Keratinocyte (primary cell): ENCODE results near the gene UPF3A. TPM values are rescaled to one million over a fixed set of nuclear protein-coding genes. Genes with fewer than 3 reads are reported as not detected.

Source experiments
- DNase-seq: peaks from one replicate; pipeline ENCODE4 v3.0.0-alpha.2; 2011; ENCODE audit warnings: low read depth, missing footprints, low spot score
- FAIRE-seq: peaks from 2 replicates; lab custom pipeline; 2011; peaks lifted over from hg19 to GRCh38; lab: Jason Lieb, UNC
- H2AFZ ChIP-seq: 2 replicates; pipeline ENCODE4 v1.6.0; 2012; ENCODE audit warnings: low read length, control low read depth, inconsistent platforms; ENCODE audit not compliant: control insufficient read depth
- H3K27ac ChIP-seq: 2 replicates; pipeline ENCODE4 v1.5.1; 2011; ENCODE audit warnings: low read length; ENCODE audit not compliant: control insufficient read depth, insufficient read depth
- H3K27me3 ChIP-seq: 3 replicates; pipeline ENCODE4 v1.6.0; 2011; ENCODE audit warnings: low read length; ENCODE audit not compliant: control insufficient read depth, insufficient read depth; ENCODE audit errors: extremely low read depth
- H3K36me3 ChIP-seq, 2 experiments: 2 replicates in 1 of 2; 3 replicates in 1 of 2; pipeline ENCODE4 v1.5.1; 2011; ENCODE audit warnings: low read length in 2 of 2, mild to moderate bottlenecking in 1 of 2; ENCODE audit not compliant: control insufficient read depth in 2 of 2, insufficient read depth in 2 of 2; ENCODE audit errors: extremely low read depth in 1 of 2
- H3K4me1 ChIP-seq: 3 replicates; pipeline ENCODE4 v1.5.1; 2011; ENCODE audit warnings: low read length; ENCODE audit not compliant: control insufficient read depth, insufficient read depth; ENCODE audit errors: extremely low read depth
- H3K4me2 ChIP-seq: 3 replicates; pipeline ENCODE4 v1.6.0; 2011; ENCODE audit warnings: low read depth, low read length; ENCODE audit not compliant: control insufficient read depth, insufficient read depth; ENCODE audit errors: extremely low read depth
- H3K4me3 ChIP-seq, 3 experiments: fragments of 200-600 bp in 1 of 3; sonication (generic) in 1 of 3; 2 replicates in 2 of 3; 3 replicates in 1 of 3; pipeline ENCODE4 v1.5.1; 2011 to 2016; ENCODE audit warnings: low read length in 3 of 3, mild to moderate bottlenecking in 3 of 3, control low read depth in 2 of 3, inconsistent platforms in 1 of 3, low read depth in 1 of 3, mixed read lengths in 1 of 3, mixed run types in 1 of 3, moderate library complexity in 1 of 3; ENCODE audit not compliant: control insufficient read depth in 2 of 3, insufficient read depth in 2 of 3; ENCODE audit errors: extremely low read depth in 1 of 3
- H3K79me2 ChIP-seq: 2 replicates; pipeline ENCODE4 v1.6.0; 2012; ENCODE audit warnings: low read length; ENCODE audit not compliant: control insufficient read depth, insufficient read depth
- H3K9ac ChIP-seq: 3 replicates; pipeline ENCODE4 v1.6.0; 2011; ENCODE audit warnings: low read length; ENCODE audit not compliant: control insufficient read depth, insufficient read depth; ENCODE audit errors: extremely low read depth
- H3K9me1 ChIP-seq: 3 replicates; pipeline ENCODE4 v1.6.0; 2011; ENCODE audit warnings: low read length; ENCODE audit not compliant: control insufficient read depth, insufficient read depth; ENCODE audit errors: extremely low read depth
- H3K9me3 ChIP-seq: 2 replicates; pipeline ENCODE4 v1.5.1; 2012; ENCODE audit warnings: low read depth, low read length; ENCODE audit not compliant: control insufficient read depth
- H4K20me1 ChIP-seq: 3 replicates; pipeline ENCODE4 v1.6.0; 2011; ENCODE audit warnings: low read length; ENCODE audit not compliant: control insufficient read depth, insufficient read depth; ENCODE audit errors: extremely low read depth
- CTCF ChIP-seq, 3 experiments: IDR thresholded peaks in 1 of 3; conservative IDR thresholded peaks in 1 of 3; optimal IDR thresholded peaks in 1 of 3; 2 replicates in 2 of 3; 3 replicates in 1 of 3; pipeline versions ENCODE3 to v1.5.1; 2011; ENCODE audit warnings: low read length in 3 of 3, mild to moderate bottlenecking in 3 of 3, moderate library complexity in 2 of 3, control low read depth in 1 of 3, inconsistent platforms in 1 of 3; ENCODE audit not compliant: insufficient read depth in 2 of 3; ENCODE audit errors: extremely low read depth in 1 of 3
- EZH2 ChIP-seq: IDR thresholded peaks from one replicate; pipeline ENCODE4 v1.6.1; 2012; ENCODE audit warnings: inconsistent platforms, mild to moderate bottlenecking, low read length, moderate library complexity
- dilution Hi-C: fragments of 300-500 bp; cut with MboI; formaldehyde crosslinking; loops from one replicate; pipeline ENCODE4 v1.7.0; 2020; ENCODE audit warnings: low sequenced_read_pairs; ENCODE audit not compliant: extremely low pct_ligation_motif_present
- polyA plus RNA-seq, 5 experiments: library from polyadenylated mRNA; depleted of rRNA in 3 of 5; stranded (reverse) in 3 of 5; stranded (forward) in 1 of 5; unstranded in 1 of 5; fragments of >200 nt; gene quantifications; 1 replicate in 1 of 5; 2 replicates in 3 of 5; 3 replicates in 1 of 5; pipeline versions ENCODE4 v1.2.1 to v1.2.3, GENCODE V29; 2011 to 2012; ENCODE audit warnings: missing spikeins in 2 of 5, low read depth in 1 of 5, low replicate concordance in 1 of 5

Gene UPF3A
- polyA plus RNA-seq, 1 donor (not counting 4 experiments of a cell fraction or from before 2014, with no cell fraction given): 60.8 TPM

GRCh38 chr13:114318624-114319023 is 37.2 kb downstream of the UPF3A start:
- H3K79me2 ChIP-seq: peaks cover 64% of the 10 kb centered on the region
- DNase-seq: no peak
- no peak overlapping the region for H3K9ac ChIP-seq
- peaks cover 6 to 20% of the 10 kb centered on the region in 2 experiments for H3K36me3 ChIP-seq
- TF ChIP-seq CTCF (optimal IDR thresholded peaks at IDR 0.05 in 1 of 3, IDR thresholded peaks at IDR 0.05 in 1 of 3, conservative IDR thresholded peaks at IDR 0.05 in 1 of 3; ENCODE audit: extremely low read depth in 1 of 3, insufficient read depth in 2 of 3, low read length in 3 of 3) (no peak), EZH2 (no peak)
- no peaks in the 10 kb centered on the region for H3K27me3 ChIP-seq
- no peak overlapping the region for H2AFZ ChIP-seq
- H3K4me2 ChIP-seq: no peak overlapping the region
- H3K4me3 ChIP-seq: no peak overlapping the region
- no peaks in the 10 kb centered on the region for H3K9me1 ChIP-seq
- no peaks in the 10 kb centered on the region for H3K9me3 ChIP-seq
- dilution Hi-C loops: no loop called here
- H3K27ac ChIP-seq: no peak overlapping the region
- H3K4me1 ChIP-seq: peaks cover 1% of the 10 kb centered on the region
- FAIRE-seq: no peak
- peaks cover 4% of the 10 kb centered on the region for H4K20me1 ChIP-seq

GRCh38 chr13:114319441-114319913 is 38.1 kb downstream of the UPF3A start:
- Histone ChIP-seq H3K27me3 (no peaks in the 10 kb centered on the region), H3K4me2 (no peak overlapping the region), H3K4me3 (no peak overlapping the region), H3K9me1 (no peaks in the 10 kb centered on the region), H3K79me2 (peaks cover 63% of the 10 kb centered on the region), H2AFZ (no peak overlapping the region), H3K36me3 (peaks cover 11 to 29% of the 10 kb centered on the region in 2 experiments), H3K9ac (no peak overlapping the region), H4K20me1 (peaks cover 4% of the 10 kb centered on the region), H3K9me3 (no peaks in the 10 kb centered on the region), H3K27ac (no peak overlapping the region), H3K4me1 (no peaks in the 10 kb centered on the region)
- TF ChIP-seq EZH2 (no peak), CTCF (optimal IDR thresholded peaks at IDR 0.05 in 1 of 3, IDR thresholded peaks at IDR 0.05 in 1 of 3, conservative IDR thresholded peaks at IDR 0.05 in 1 of 3; ENCODE audit: extremely low read depth in 1 of 3, insufficient read depth in 2 of 3, low read length in 3 of 3) (no peak)
- FAIRE-seq: no peak
- dilution Hi-C loops: no loop called here
- no peak for DNase-seq
